ENCODE results near the gene MAP2K3.
"Not testable (repeated sequence)": the region's sequence is repeated elsewhere in the genome, so short reads cannot be mapped to it uniquely, and the experiment has no call there.

MAP2K3 gene

DNA sequence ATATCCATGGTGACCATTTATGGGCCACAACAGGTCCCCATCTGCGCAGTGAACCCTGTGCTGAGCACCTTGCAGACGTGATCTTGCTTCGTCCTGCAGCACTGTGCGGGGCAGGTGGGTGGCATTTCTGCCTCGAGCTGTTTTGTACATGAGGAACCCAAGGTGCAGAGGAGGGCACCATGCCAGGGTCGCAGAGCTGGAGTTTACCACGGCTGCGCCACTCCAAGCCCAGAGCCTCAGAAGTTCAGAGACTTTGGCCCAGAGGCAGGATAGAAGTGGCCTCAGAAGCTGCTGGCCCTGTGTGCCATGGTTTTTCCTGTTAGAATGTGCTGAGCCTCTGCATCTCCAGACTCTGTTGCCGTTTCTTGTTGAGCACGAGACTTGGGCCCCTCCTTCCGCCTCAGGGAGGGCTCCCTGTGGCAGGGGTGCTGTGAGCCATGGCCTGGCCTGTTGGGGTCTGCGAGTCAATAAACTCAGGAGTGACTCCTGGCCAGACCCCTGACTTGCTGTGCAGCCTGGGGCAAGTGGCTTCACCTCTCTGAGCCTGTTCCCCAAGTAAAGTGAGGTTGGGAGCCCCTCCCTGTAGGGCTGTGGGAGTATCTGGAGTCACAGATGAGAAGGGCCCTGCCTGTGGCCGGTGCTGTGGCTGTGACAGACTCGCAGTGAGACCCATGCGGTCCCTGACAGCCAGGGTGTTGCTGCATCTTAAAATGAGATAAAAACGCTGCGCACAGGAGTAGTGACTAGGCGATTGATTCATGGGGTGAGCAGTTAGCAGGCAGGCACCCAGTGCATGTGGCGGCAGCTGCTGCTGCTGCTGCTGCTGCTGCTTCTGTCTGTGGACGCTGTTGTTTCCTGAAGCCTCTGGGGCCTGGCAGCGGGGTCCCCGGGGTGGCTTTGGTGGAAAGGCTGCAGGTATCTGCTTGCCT, 11.8 kb downstream of the MAP2K3 start:
- DNase-seq (ENCODE audit: low read depth in 2 of 2) = no peak

DNA sequence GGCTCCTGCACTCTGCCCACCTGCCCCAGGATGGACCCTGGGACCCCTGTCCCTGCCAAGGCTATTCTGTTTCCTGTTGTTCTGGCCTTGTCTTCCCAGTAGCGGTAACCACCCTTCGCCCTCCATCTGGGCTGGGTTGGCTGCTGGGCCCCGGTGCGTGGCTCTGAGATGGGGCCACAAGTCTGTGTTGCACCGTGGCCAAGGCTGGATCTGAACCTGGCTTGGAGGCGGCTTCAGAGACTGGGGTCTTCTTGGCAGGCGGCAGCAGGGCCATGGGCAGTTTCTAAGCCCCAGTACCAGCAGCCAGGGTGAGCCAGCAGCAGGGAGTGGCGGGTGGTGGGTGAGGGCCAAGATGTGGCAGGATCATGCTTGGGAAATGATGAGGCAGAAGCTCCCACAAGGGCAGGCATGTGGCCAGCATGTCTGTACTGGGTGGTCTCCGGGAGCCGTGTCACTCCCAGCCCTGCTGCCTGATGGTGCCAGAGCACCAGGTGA, 12.6 kb downstream of the MAP2K3 start:
- DNase-seq (ENCODE audit: low read depth in 2 of 2) = no peak

DNA sequence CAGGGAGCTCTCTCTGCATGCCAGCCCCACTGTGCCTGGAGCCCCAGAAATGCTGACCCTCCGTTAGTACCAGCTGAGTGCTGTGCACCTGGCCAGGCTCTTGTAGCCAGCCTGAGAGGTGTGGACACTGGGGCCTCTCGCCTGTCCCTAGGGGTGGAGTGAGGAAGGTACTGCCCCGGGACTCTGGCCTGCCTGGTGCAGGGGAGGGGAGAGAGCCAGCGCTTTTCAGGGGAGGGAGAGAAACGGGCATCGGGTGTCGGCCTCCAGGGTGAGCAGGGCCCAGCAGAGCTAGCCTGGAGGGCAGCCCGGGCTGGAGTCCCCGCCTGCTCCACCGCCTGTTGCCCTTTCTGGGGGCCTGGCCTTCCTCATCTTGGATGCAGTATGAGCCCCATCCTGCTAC, 13.1 kb downstream of the MAP2K3 start:
- no peak for DNase-seq (ENCODE audit: low read depth in 2 of 2)

DNA sequence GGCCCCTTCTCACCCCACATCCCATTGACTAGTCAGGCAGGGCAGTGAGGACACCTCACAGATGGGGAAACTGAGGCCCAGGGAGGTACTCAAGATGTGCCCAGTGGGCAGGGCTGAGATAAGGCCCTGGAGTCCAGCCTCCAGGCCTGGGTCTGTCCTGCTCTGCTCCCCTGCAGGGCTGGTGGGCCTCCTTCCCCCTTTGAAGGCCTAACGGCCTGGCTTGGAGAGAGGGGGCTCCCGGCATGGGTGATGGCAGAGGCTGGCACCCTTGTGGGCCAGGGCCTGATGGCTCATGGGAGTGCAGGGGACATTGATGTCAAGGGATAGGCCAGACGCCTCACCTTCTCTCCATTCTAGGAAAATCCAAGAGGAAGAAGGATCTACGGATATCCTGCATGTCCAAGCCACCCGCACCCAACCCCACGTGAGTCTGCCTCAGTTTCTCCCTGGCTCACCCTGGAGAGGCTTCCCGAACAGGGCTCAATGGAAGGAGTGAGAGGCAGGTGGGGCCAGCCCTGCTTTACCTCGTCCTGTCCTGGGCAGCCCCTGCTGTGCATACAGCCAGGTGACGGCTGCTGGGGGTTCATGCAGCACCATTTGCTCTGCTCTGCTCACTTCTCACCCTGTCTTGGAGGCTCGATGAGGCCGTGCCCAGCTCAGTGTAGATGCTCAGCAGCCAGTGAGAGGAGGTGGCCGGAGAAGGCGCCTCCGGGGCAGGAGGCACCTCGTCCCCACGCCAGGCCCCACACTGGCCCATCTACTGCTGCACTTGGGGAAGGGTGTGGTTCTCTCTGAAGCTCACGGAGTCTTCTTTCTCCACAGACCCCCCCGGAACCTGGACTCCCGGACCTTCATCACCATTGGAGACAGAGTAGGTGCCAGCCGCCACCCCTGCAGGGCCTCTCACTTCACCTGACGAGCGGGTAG, 13.8 kb downstream of the MAP2K3 start:
- DNase-seq (ENCODE audit: low read depth in 2 of 2) = no peak

DNA sequence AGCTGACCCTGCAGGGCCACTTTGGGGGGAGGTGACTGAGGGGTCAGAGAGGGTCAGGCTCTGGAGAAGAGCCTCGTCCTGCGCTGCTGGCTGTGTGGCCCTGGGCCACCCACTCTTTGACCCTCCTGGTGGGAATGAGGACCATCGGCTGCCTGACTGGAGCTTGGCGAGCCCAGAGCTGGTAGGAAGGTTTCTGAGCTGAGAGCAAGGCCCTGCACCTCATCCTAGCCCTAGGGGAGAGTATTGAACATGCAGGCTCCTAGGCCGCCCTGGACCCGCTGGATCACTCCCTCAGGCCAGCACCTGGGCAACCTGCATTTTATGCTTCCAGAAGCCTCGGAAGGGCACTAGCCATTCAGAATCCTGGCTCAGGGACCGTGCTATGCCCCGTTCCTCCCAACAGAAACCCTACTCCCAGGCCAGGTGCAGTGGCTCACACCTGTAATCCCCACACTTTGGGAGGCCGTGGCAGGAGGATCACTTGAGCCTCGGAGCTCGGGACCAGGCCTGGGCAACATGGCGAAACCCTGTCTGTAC, 14.5 kb downstream of the MAP2K3 start:
- no peak for DNase-seq (ENCODE audit: low read depth in 2 of 2)

DNA sequence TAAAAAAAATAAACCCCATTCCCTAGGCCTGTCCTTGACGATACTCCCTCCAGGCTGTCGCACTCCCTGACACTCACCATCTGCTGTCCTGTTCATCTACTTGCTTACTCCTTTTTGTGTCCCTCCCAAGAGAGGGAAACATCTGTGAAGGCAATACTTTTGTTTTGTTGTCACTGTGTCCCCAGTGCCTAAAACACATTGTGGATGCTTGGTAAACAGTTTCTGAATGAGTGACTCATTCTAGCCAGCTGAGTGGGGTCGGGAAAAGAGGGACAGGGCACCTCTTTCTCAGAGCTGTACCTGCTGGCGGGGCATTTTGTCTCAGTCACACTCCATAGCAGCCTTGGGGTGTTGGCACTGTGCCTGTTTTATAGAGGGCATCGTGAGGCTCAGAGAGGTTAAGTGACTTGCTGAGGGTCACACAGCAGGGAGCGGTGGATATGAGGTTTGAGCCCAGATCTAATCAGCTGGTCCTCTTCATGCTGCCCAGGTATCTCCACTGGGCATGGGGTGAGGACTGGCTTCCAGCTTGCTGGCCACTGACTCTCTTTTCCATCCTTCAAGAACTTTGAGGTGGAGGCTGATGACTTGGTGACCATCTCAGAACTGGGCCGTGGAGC, 15.6 kb downstream of the MAP2K3 start:
- no peak for DNase-seq (ENCODE audit: low read depth in 2 of 2)

DNA sequence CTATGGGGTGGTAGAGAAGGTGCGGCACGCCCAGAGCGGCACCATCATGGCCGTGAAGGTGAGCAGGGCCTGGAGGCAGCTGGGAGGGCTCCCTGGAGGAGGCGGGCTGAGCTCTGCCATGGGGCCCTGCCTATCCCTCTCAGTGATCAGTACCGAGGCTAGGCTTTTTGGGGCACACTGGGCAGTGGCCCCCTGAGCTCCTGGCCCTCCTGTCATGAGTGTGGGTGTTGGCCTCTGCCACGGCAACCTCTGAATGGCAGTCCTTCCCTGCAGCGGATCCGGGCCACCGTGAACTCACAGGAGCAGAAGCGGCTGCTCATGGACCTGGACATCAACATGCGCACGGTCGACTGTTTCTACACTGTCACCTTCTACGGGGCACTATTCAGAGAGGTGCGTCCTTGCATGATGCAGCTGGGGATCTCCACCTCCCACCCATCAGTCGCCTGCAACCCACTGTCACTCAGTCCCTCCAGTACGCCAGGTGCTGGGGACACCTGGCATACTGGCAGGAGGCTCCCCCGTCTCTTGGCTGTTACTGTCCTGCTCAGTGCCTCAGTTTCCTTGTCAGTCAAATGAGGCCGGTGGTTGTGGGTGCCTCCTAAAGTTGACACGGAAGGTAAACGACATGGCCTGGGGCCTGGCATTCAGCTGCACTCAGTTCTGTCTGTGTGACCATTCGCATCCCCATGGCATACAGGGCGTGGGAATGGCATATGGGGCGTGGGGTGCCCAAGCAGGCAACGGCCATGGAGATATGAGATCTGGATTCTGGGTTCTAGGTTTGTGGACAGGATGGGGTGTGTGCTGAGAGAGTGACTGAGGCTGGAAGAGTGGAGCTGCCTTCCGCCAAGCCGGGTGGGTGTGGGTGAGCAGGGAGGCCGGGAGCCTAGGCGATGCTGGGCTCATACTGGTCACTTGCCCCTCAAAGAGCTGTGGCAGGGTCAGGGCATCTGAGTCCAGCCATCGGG, 16.4 kb downstream of the MAP2K3 start:
- no peak for DNase-seq (ENCODE audit: low read depth in 2 of 2)

DNA sequence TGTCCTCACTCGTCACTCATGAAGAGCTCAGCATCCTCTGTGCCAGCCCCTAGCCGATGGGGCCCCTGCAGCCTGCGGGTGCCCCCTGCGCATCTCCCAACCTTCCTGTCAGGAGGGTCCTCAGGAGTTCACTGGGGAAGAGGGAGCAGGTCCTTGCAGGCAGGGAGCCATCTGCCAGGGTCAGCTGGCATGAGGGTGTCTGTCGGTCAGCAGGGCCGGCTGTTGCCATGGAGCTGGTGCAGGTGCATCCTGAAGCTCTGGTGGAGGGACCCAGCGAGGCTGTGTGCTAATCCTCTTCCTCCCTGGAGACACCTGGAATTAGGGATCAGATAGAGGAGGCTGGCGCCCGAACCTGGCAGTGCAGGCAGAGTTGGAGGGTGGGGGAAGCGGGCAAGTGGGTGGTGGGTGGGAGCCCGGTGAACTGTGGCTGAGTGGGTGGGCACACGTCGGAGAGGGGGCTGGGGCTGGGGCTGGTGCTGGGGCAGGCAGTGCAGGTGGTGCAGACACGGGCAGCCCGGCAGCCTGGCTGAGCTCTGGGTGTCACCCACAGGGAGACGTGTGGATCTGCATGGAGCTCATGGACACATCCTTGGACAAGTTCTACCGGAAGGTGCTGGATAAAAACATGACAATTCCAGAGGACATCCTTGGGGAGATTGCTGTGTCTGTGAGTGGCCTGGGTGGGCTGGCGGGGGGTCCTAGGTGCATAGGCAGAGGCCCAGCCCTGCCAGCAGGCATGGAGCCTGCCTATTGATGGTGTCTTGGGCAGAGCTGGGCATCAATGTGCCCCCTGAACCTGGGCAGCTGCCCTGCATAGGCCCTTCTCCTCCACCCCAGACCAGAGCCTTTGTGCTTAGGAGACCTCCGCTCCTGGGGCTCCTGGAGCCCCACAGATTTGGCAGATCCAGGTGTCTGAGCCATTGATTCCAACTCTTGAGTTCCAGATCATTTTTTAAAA, 17.4 kb downstream of the MAP2K3 start:
- DNase-seq (ENCODE audit: low read depth in 2 of 2) = no peak

DNA sequence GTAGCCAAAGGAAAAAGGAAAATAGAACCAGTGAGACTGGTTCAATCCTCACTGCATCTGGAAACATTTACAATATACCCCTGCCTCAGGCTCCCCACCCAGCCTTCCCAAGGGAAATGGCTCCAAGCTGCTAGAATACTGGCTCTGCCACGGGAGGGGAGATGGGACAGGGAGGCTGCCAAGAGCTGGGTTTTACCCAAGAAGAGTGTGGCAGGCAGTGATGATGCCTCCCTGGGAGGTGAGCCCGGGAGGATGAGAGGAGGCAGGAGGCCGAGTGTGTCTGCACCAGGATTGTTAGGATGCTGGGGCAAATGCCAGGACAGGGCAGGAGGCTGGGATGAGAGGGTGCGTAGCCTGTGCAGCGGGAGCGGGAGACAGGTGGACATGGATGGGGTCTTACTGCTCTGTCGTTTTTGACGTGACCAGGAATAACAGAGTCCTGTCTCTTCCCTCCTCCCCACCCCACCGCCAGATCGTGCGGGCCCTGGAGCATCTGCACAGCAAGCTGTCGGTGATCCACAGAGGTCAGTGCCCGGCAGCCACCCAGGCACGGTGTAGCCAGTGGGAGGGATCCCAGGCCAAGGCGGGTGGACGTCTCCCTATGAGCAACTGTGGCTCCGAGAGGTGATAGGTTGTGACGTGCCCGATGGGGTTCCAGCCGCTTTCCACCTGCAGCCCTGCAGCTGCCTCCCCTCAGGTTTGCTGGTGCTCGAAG, 18.4 kb downstream of the MAP2K3 start:
- no peak for DNase-seq (ENCODE audit: low read depth in 2 of 2)

DNA sequence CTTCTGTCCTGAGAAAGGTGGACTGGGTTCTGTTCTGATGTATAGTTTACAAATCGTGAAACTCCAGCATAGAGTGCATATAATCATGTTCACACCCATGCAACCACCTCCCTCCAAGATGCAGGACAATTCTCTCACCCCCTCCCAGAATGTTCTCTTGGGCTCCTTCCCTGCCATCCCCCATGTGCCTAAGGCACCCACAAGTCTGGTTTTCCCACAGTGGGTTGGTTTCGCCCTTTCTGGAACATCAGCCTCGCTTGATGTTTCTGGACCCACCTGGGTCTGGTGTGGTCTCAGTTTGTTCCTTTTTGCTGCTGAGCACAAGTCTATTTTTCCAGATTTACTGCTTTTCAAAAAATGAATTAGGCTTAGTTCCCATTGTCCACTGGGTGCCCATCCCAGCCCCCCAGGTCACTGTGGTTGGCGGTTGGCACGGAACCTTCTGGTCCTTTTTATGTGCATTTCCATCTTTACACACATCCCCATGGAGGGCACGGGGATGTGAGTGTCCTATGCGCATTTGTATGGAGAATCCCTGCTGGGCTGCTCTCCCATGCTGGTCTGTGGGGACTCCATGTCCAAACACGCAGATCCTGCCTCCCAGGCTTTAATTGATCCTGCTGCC, 19.0 kb downstream of the MAP2K3 start:
- no peak for DNase-seq (ENCODE audit: low read depth in 2 of 2)

DNA sequence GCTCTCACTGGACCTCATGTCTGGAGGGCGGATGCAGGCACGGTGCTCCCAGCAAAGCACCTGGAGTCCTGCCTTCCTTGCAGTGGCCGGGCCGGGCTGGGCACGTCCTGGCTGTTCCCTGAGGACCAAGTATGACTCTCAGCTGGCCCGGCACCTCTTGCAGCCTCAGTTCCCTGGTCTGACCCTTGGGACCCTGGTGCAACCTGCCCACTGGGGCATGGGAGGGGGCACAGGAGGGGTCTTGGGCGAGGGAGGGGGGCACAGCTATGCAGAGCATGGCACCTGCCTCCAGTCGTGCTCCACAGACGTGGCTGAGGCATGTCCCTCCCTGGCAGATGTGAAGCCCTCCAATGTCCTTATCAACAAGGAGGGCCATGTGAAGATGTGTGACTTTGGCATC, 19.6 kb downstream of the MAP2K3 start:
- DNase-seq (ENCODE audit: low read depth in 2 of 2) = no peak

DNA sequence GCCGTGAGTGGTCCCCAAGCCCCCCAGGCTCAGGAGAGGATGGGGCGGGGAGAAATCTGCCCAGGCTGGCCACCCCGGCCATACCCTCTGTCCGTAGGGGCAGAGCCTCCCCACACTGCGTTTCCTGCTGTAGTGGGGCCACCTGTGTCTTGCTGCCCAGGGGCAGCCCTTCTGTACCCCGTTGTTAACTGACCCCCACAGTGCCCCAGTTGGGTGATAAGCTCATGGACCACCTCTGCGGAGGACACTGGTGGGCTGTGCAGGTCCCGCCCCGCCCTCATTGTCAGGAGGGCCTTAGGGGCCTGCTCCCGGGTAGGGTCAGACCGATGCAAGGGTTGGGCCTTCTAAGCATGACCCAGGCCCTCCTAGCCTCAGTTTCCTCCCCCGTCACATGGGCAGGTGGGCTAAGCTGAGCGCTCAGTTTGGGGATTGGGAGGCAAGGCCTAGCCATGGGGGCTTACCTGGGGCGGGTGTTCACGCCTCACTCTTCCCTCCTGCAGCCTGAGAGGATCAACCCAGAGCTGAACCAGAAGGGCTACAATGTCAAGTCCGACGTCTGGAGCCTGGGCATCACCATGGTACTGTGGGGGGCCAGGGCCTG, 20.1 kb downstream of the MAP2K3 start:
- DNase-seq (ENCODE audit: low read depth in 2 of 2) = not testable (repeated sequence)

DNA sequence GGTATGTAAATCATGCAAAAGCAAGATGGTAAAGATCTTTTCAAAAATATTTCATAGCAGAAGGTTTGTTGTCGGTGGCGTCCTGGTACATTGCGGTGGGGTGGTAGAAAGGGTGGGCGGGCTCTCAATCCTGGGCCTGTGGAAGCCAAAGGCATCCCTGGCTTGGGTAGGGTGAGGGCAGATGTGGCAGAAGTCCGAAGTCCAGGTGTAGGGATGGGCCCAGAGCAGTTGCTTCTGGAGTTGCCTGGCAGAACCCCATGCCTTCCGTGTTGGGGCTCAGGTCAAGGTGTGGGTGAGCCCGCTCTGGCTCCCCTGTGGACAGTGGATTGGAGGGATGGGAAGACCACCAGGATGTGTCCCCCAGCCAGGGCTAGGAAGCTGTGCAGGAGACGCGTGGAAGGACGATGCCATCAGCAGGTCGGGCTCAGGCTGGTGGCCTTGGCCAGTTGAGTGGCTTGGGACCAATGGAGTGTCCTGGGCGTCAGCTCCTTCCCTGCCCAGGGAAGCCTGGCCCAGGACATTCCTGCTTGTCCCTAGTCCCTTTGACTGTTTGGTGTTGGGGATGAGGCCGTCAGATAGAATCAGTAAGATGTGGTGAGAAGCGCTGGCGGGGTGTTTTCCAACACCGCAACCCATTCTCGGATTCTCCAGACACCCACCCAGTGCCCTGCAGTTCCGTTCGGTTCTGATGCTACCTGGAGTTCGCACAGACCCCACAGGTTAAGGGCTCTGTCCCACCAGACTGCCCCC, 21.1 kb downstream of the MAP2K3 start:
- DNase-seq (ENCODE audit: low read depth in 2 of 2) = not testable (repeated sequence)

DNA sequence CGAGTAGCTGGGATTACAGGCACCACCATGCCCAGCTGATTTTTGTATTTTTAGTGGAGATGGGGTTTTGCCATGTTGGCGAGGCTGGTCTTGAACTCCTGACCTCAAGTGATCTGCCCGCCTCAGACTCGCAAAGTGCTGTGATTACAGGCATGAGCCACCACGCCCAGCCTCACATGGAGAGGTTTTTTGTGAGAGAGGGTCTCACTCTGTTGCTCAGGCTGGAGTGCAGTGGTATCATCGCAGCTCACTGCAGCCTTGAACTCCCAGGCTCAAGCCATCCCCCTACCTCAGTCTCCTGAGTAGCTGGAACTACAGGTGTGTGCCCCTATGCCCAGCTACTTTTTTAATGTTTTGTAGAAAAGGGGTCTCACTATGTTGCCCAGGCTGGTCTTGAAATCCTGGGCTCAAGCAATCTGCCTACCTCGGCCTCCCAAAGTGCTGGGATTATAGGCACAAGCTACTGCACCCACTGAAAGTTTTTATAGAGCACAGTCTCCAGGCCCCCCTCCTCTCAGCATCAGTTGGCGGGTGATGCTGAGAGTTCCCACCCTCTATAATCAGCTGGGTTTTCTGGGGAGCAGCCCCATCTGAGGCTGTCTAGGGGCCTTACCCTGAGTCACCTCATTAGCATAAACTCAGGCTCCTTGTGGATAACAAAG, 22.2 kb downstream of the MAP2K3 start:
- not testable (repeated sequence) for DNase-seq (ENCODE audit: low read depth in 2 of 2)

DNA sequence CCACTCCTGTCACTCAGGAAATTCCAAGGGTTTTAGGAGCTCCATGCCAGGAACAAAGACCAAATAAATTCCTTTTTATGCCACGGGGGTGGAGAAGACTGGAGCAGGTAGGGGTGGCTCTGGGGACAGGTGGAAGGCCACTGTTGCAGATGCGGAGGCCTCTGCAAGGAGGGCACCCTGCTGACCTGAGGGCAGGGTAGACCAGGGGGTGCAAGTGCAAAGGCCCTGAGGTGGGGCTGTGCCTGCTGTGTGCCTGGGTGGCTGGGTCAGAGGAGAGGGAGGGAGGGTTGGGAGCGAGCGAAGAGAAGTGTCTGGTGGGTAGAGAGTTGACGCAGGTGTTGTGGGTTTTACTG, 22.7 kb downstream of the MAP2K3 start:
- not testable (repeated sequence) for DNase-seq (ENCODE audit: low read depth in 2 of 2)

DNA sequence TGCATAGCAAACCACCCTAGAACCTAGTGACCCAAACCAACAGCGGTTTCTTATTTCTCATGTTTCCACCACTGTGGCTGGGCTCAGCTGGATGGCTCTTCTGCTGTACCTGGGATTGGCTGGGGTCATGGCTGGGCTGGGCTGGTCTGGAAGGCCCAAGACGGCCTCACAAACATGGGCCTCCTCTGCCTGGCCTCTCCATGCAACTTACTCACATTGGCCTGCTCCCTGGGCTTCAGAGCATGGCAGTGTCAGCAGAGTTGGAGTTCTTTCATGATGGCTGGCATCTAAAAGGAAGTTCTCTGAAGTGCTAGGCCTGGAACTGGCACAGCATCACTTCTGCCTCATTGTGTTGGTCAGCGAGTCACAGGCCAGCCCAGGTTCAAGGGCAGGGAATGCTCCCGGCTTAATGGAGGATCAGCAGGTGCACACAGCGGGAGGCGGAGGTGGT, 24.4 kb downstream of the MAP2K3 start:
- DNase-seq (ENCODE audit: low read depth in 2 of 2) = not testable (repeated sequence)

Measured in fibroblast of skin of left quadriceps (primary cell).